Kasumi-1 (cell line): ENCODE results near the gene LILRA1.
"Not testable (repeated sequence)": the region's sequence is repeated elsewhere in the genome, so short reads cannot be mapped to it uniquely, and the experiment has no call there.

Experiments used
- DNase-seq, 2 experiments: peaks; one replicate each; lab custom pipeline; 2025; lab: John Stamatoyannopoulos, UW

Gene LILRA1

GRCh38 chr19:54624934-54625730, 31.7 kb downstream of the LILRA1 start:
- not testable (repeated sequence) for DNase-seq

- DNase-seq: no peak
Observed at GRCh38 chr19:54626757-54627156, 33.3 kb downstream of the LILRA1 start.

GRCh38 chr19:54627912-54628311, 34.5 kb downstream of the LILRA1 start:
- not testable (repeated sequence) for DNase-seq

GRCh38 chr19:54630262-54630661, 36.8 kb downstream of the LILRA1 start, which contains the start of gene LILRB1:
Gene LILRB1, plus strand, starts transcription at chr19:54630484. Its CDS starts 590 bp downstream, at chr19:54631074.
- DNase-seq: peak; percentile 84 to 89

- no peak for DNase-seq
Observed at GRCh38 chr19:54630782-54631181, 37.4 kb downstream of the LILRA1 start.

- not testable (repeated sequence) for DNase-seq
Observed at GRCh38 chr19:54631489-54632337, 38.3 kb downstream of the LILRA1 start.

- DNase-seq: not testable (repeated sequence)
Observed at GRCh38 chr19:54632517-54632916, 39.1 kb downstream of the LILRA1 start.

- no peak for DNase-seq
Observed at GRCh38 chr19:54633401-54633800, 40.0 kb downstream of the LILRA1 start.

GRCh38 chr19:54636081-54636480, 42.6 kb downstream of the LILRA1 start:
- not testable (repeated sequence) for DNase-seq

- no peak for DNase-seq
Observed at GRCh38 chr19:54638683-54639082, 45.3 kb downstream of the LILRA1 start.

- DNase-seq: not testable (repeated sequence)
Observed at GRCh38 chr19:54642953-54643352, 49.5 kb downstream of the LILRA1 start.

- not testable (repeated sequence) for DNase-seq
Observed at GRCh38 chr19:54643583-54643982, 50.2 kb downstream of the LILRA1 start.

GRCh38 chr19:54644056-54644455, 50.6 kb downstream of the LILRA1 start:
- DNase-seq: no peak

GRCh38 chr19:54646331-54646841, 53.0 kb downstream of the LILRA1 start:
- no peak for DNase-seq

GRCh38 chr19:54648129-54648528, 54.7 kb downstream of the LILRA1 start:
- peak; percentile 14 to 27 for DNase-seq

- no peak for DNase-seq
Observed at GRCh38 chr19:54650108-54650655, 56.8 kb downstream of the LILRA1 start.
